ENCODE data around the gene PCDH8.

- TF ChIP-seq CTCF (IDR thresholded peaks at IDR 0.05) (no peak), POLR2A (IDR thresholded peaks at IDR 0.05) (no peak)
These were observed 17.5 kb downstream of the PCDH8 start for GRCh38 chr13:52830946-52831345.

Data from adrenal gland (tissue), 5 donors.